HG02623 (cell line): Measurements from ENCODE around the gene RNU5B-1.

ENCODE experiments used
- ATAC-seq: cut with Tn5 transposase; IDR thresholded peaks from one replicate; pipeline ENCODE4 v1.9.1; 2021; ENCODE audit warnings: moderate library complexity; ENCODE audit not compliant: unreplicated experiment

The RNU5B-1 gene

GRCh38 chr15:65327651-65328393 is 23.3 kb downstream of the RNU5B-1 start:
- ATAC-seq = no peak

- ATAC-seq = no peak
Observed at GRCh38 chr15:65328506-65329287, 24.2 kb downstream of the RNU5B-1 start.

GRCh38 chr15:65329288-65329983 is 25.0 kb downstream of the RNU5B-1 start:
- ATAC-seq = no peak

GRCh38 chr15:65329984-65330735 is 25.7 kb downstream of the RNU5B-1 start:
- ATAC-seq = no peak

- ATAC-seq = no peak
Observed at GRCh38 chr15:65330934-65331645, 26.6 kb downstream of the RNU5B-1 start.

- no peak for ATAC-seq
Observed at GRCh38 chr15:65331811-65332210, 27.3 kb downstream of the RNU5B-1 start.

- no peak for ATAC-seq
Observed at GRCh38 chr15:65332391-65333147, 28.1 kb downstream of the RNU5B-1 start.

GRCh38 chr15:65333148-65333820 is 28.8 kb downstream of the RNU5B-1 start:
- ATAC-seq = no peak

GRCh38 chr15:65333856-65334255 is 29.4 kb downstream of the RNU5B-1 start:
- ATAC-seq = no peak

- no peak for ATAC-seq
Observed at GRCh38 chr15:65334586-65335231, 30.2 kb downstream of the RNU5B-1 start.

- no peak for ATAC-seq
Observed at GRCh38 chr15:65335278-65336055, 31.0 kb downstream of the RNU5B-1 start.

- ATAC-seq = no peak
Observed at GRCh38 chr15:65336493-65337435, 32.3 kb downstream of the RNU5B-1 start.

GRCh38 chr15:65337436-65338070 is 33.1 kb downstream of the RNU5B-1 start:
- no peak for ATAC-seq

- no peak for ATAC-seq
Observed at GRCh38 chr15:65338366-65338765, 33.9 kb downstream of the RNU5B-1 start.

- no peak for ATAC-seq
Observed at GRCh38 chr15:65338823-65339222, 34.3 kb downstream of the RNU5B-1 start.

GRCh38 chr15:65339416-65339815 is 34.9 kb downstream of the RNU5B-1 start:
- ATAC-seq = no peak
